ENCODE results near the gene NLRP11.

The NLRP11 gene

DNA sequence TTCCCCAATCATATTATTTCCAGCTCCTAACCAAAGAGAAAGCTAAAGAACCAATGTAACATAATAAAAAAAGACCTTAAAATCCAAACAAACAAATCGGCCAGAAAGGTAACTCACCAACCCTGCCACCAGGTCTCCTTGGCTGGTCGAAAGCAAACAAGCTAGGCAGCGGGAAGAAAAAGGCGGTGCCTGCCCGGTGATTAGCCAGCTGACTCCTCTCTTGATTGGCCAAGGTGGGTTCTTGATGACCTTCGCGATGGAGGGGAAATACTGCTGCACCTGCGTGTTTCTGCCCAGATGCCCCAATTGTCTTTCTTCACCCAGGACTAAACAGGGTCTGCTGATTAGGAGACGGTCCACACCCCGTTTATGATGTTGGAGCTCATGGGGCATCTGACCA is at the start of gene NLRP11:
NLRP11 (minus strand) TSS at position 154 of the 400 bp plus-strand sequence. CDS start 13,825 bp downstream, outside the sequence.
- no peak for DNase-seq

DNA sequence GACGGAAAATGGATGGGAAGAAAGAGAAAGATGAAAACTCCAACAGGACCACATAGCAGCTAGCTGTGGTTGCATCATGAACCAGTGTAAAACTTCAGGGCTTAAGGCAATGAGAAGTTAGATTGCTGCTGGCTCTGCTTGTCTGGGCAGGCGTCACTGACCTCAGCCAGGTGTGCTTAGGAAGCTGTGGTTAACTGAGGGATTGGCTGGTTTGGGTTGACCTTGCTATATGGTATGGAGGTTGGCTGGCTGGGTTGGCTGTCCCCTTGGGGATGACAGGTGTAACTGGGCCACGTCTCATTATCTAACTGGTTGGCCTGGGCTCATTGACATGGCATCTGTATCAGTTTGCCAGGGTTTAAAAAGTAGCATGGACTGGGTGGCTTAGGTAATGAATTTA is 45.4 kb upstream of the NLRP11 start:
- no peak for DNase-seq

DNA sequence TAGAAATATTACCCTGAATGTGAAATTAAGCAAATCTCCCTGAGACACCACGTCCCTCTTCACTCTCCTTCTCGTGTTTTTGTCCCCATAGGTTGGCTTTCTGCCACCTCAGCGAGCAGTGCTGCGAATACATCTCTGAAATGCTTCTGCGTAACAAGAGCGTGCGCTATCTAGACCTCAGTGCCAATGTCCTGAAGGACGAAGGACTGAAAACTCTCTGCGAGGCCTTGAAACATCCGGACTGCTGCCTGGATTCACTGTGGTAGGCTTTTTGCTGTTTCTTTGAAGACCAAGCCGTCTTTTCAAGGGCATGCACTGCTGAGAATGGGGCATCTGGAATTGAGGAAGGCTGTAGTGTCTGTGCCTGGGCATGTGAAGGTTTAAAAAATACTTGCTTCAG is 38.9 kb upstream of the NLRP11 start:
- no peak for DNase-seq

DNA sequence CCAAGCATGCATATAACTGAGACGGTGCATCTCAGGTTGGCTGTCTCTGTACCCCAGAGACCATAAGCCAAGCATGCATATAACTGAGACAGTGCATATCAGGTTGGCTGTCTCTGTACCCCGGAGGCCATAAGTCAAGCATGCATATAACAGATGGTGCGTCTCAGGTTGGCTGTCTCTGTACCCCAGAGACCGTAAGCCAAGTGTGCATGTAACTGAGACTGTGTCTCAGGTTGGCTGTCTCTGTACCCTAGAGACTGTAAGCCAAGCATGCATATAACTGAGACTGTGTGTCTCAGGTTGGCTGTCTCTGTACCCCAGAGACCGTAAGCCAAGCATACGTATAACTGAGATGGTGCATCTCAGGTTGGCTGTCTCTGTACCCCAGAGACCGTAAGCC is 35.3 kb upstream of the NLRP11 start:
- no peak for DNase-seq

DNA sequence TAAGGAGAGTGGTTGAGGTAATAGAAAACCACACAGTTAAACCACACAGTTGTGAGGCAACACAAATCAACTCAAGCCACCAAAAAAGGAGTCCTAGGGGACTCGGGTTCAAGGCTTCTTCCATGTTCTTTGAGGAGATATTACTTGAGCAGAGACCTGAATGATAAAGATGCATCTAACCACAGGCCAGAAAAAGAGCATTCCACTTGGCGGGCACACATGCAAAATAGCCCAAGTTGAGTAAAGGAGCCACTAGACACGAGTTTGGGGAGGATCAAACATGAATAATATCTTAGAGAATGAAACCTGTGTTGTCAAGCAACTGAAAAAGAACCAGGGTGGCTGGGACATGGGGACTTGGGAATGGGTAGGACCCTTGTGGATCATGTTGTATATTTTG is 34.7 kb upstream of the NLRP11 start:
- no peak for DNase-seq

DNA sequence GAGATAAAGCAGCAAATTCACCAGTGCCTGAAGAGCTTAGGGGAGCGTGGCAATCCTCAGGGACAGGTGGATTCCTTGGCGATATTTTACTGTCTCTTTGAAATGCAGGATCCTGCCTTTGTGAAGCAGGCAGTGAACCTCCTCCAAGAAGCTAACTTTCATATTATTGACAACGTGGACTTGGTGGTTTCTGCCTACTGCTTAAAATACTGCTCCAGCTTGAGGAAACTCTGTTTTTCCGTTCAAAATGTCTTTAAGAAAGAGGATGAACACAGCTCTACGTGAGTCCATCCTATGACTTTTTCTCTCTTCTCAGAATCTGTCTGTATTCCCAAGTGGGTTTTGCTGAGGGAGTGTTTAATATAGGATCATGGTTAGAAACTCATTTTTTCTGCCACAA is 27.2 kb upstream of the NLRP11 start:
- no peak for DNase-seq

DNA sequence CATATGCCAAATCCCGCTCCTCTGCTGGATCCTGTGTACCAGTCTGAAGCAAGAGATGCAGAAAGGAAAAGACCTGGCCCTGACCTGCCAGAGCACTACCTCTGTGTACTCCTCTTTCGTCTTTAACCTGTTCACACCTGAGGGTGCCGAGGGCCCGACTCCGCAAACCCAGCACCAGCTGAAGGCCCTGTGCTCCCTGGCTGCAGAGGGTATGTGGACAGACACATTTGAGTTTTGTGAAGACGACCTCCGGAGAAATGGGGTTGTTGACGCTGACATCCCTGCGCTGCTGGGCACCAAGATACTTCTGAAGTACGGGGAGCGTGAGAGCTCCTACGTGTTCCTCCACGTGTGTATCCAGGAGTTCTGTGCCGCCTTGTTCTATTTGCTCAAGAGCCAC is 26.6 kb upstream of the NLRP11 start:
- no peak for DNase-seq

DNA sequence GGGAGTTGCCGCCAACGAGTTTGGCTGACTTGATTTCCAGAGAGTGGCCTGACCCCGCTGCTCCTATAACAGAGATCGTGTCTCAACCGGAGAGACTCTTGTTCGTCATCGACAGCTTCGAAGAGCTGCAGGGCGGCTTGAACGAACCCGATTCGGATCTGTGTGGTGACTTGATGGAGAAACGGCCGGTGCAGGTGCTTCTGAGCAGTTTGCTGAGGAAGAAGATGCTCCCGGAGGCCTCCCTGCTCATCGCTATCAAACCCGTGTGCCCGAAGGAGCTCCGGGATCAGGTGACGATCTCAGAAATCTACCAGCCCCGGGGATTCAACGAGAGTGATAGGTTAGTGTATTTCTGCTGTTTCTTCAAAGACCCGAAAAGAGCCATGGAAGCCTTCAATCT is 26.2 kb upstream of the NLRP11 start:
- no peak for DNase-seq

DNA sequence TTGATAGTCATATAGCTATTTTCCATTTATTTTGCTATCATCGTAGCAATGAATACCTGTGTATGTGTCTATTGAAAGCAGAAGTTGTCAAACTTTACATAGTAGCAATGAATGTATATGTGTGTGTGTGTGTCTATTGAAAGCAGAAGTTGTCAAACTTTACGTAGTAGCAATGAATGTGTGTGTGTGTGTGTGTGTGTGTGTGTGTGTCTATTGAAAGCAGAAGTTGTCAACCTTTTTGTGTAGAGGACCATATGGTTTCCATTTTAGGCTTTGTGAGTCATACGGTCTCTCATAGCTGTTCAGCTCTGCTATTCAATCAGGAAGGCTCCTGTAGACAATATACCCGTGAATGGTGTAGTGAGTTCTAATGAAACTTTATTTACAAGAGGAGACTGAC is 25.4 kb upstream of the NLRP11 start:
- DNase-seq = peak in 1 of 2 donors; percentile 23

DNA sequence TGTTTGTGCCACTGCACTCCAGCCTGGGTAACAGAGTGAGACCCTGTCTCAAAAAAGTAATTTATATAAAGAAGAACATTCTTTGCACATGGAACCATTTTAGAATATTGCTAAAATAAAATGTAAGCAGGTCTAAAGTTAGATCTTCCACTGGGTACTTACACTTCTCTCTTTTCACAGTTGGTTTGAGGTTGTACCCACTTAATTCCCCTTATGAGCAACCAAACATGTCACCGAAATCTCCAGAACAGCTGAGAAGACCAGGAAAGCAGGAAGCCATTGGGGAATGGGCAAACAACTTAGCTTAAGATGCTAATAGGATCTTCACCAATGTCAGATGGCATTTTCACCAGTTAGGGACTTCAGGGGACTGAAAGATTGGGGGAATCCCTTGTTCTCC is 23.4 kb upstream of the NLRP11 start:
- DNase-seq = no peak

DNA sequence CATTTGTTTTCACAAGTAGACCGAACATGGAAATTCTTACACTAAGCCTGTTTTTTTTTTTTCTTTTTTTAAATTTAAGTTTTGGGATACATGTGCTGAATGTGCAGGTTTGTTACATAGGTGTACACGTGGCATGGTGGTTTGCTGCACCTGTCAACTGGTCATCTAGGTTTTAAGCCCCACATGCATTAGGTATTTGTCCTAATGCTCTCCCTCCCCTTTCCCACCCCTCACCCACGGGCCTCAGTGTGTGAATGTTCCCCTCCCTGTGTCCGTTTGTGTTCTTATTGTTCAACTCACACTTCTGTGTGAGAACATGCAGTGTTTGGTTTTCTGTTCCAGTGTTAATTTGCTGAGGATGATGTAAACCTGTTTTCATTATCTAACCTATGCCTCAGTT is 7.1 kb upstream of the NLRP11 start:
- no peak for DNase-seq

DNA sequence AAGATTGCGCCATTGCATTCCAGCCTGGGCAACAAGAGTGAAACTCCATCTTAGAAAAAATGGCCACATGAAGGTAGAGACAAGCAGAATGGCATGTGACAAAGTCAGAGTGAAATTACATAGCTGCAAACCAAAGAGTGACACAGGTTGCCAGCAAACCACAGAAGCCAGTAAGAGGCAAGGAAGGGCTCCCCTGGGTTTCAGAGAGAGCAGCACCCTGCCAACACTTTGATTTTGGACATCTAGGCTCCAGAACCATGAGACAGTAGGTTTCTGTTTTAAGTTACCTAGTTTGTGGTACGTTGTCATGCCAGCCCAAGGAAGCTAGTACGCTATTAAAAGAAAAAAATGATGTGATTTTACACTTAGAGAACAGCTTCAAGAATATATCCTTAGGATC is 6.5 kb upstream of the NLRP11 start:
- no peak for DNase-seq

DNA sequence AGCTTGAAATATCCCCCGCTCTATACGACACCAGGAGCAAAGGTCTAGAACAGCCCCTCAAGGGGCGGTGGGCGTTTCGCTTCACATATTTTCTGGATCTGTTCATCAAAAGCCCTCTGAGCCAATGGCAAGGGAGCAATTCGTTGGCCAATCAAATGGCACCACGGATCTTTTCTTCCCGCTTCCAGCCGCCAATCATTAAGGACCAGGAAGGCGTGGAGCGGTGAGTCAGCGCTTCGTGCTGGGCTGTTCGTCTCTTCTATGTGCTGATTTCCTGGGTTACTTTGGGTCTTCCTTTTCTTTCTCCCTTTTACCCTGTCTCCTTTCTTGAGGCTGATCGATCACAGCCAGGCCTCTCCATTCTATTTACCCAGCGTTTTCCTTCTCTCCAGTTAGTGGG is 4.5 kb upstream of the NLRP11 start, which contains the start of gene NLRP4:
NLRP4 (plus strand) TSS at position 201 of the 400 bp plus-strand sequence. CDS start 15,541 bp downstream, outside the sequence.
- DNase-seq = no peak

DNA sequence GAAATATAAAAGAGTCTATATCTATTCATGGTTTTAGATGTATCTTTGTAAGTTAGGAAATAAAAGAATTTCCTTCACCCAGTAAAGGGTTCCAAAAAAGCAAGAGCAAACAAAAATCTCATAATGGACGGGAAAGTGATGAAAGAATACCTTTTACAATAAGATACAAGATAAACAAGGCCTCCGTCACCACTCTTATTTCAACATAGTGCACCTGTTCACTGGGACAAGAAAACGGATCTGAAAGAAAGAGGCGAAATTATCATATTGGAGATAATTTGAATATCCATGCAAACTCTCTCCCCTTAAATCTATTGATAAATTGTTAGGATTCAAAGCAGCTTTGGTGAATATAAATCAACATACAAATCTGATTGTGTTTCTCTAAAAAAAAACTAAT is 877 bp upstream of the NLRP11 start:
- no peak for DNase-seq

DNA sequence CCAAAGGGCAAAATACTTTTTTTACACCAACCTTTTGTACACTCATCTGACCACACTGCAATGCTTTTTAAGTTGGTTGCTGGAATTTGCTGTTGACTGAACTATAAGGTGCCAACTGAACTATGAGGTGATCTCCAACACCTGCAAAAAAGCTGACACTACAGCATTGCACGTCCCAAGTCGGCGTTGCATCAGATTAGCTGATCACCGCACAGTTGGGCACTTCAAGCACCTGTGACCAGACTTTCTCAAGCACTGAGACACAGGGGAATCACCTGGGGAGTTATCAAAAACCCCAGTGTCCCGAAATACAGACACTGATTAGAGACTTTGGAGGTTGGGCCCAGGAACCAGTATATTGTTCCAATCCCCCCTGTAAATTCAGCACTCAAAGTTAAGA is 1.1 kb downstream of the NLRP11 start:
- DNase-seq = no peak

DNA sequence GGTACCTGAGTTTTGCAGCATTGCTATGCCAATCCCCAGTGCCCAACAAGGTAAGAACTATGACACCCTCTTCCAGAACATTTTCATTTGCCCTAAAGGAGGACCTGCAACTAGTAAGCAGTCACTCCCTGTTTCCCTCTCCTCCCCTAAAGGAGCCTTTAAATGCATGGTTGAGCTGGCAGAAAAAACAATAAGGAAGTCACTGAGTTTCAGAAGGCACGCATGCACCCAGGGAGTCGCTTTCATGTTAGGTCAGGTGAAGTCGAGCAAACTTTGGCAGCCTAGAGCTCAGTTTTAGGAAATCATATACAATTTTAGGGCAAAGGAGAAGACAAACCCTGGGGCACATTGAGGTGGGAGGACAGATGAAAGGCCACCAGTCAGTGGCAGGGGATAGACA is 11.8 kb downstream of the NLRP11 start:
- DNase-seq = no peak

DNA sequence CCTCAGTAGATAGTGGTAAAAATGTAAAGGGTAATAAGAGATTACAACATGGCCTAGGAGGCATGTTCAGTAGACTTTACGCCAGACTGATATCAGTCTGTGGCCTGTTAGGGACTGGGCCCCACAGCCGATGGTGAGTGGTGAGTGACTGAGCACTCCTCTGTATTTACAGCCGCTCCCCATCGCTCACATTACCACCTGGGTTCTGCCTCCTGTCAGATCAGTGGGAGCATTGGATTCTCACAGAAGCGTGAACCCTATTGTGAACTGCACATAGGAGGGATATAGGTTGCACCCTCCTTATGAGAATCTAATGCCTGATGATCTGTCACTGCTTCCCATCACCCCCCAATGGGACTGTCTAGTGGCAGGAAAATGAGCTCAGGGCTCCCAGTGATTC is 17.9 kb downstream of the NLRP11 start:
- no peak for DNase-seq

DNA sequence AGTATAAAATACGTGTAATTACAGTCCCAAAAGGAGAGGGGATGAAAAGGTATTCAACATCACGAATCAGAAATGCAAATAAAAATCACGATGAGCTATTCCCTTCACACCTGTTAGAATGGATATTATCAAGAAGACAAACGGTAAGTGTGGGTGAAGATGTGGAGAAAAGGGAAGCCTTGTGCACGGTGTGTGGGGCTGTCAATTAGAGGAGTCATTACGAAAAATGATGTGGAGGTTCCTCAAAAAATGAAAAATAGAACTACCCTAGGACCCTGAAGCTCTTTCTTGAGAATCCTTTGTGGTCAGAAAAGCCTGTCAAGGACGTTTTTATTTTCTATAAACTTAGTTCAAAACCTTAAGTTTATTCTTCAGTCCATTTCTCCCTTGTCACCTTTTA is 19.4 kb downstream of the NLRP11 start:
- DNase-seq = no peak

DNA sequence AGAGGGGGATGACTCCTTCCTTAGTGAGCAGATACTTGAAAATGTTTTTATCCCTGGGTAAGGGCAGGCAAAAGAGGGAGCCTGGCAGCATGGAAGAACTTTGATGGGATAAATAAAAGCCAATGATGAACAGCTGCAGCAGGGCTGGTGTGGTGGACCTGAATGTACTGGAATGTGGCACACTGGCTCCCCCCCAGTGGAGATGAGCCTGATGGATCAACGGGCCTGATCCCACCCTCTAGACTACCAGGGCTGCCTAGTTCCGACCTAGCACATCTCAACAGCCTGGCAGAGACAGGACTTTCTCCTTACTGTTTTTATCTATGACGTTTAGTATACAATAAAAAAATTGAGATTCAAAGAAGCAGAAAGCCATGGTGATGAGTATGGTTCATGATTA is 20.5 kb downstream of the NLRP11 start:
- DNase-seq = no peak

DNA sequence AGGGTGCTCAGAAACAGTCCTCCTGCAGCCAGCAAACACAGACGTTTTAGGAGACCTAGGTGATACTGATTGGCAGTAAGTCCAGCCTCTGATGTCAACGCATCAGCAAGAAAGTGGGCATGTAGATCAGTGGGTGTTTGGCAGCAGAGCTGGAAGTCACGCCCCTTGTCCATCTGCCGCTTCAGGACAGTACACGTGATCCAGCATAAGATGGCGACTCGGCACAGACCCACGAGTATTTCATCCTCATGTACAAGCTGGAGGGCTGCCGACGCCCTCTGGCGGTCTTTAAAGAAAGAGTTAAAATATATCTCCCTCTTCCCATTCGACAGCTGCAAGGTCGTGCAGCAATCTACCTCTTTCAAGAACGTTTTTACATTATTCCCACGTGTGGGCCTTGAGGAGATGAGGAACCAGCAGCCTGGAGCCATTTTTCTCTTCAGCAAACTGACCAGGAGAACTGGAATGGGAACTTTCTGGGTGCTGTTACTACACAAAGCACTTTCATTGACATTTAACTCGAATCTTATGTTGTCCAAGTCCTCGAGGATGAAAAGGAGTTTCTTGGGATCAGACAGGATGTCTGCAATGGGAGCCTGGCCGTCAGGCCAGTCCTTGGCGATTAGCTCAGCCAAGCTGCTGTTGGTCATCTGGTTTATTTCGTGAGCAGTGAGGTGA is 22.3 kb downstream of the NLRP11 start:
- DNase-seq = peak; percentile 32 to 60

DNA sequence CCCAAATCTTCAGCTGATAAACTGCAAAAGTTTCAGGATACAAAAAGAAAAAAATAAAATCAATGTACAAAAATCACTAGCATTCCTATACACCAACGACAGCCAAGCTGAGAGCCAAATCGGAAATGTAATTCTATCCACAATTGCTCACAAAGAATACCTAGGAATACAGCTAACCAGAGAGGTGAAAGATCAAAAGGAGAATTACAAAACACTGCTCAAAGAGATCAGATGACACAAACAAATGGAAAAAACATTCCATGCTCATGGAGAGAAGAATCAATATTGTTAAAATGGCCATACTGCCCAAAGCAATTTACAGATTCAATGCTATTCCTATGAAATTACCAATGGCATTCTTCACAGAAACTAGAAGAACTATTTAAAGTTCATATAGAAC is 29.5 kb downstream of the NLRP11 start:
- DNase-seq = no peak

DNA sequence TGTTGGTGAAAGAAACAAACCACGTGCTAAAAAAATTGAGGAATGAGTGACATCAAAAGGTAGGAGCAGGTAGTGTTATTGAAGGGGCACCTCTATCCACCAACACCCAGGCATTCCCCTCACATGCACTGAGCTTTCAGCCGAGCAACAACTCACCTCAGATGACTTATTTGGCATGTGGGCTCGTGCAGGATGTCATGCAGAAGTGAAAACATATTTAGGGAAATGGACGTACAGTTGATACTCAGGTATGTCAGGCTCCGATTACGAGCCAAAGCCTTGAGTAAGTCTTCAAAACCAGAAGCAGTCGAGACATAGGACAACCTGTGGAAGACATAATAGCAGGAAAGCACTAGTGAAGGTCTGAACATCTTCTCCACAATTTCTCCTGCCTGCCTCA is 30.4 kb downstream of the NLRP11 start:
- DNase-seq = no peak

DNA sequence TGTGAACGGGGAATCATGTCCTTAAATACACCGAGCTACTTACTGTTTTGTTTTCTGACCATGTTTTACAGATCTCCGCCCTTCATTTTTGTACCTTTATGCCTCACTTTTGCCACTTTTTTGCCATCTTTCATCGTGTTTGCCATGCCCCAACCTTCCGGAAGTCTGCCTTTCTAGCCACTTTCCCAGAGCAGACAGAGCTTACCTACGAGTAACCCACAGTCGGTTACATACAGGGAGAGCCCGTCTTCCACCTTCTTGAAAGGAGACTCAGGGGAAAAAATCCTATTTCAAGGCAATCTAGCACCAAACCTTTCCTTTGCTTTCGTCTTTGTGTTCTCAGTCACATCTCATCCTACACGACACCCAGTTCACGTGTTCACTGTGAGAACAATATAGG is 36.8 kb downstream of the NLRP11 start:
- no peak for DNase-seq

DNA sequence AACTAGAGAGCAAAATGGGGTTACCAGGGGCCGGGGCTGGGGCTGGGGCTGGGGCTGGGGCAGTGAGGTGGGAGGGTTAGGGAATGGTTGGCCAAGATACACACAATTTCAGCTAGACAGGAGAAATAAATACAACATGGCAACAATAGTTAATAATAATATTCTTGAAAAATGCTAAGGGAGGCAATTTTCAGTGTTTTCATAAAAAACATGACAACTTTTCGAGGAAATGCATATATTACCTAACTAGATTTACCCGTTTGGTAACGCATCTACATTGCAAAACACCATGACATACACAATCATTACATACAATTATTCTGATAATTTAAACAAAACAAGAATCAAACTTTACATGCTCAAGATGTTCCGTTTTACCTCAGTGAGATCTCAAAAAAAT is 50.7 kb downstream of the NLRP11 start:
- no peak for DNase-seq

DNA sequence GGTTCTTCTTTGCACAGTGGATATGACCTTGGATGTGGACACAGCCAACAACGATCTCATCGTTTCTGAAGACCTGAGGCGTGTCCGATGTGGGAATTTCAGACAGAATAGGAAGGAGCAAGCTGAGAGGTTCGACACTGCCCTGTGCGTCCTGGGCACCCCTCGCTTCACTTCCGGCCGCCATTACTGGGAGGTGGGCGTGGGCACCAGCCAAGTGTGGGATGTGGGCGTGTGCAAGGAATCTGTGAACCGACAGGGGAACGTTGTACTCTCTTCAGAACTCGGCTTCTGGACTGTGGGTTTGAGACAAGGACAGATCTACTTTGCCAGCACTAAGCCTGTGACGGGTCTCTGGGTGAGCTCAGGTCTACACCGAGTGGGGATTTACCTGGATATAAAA is 53.5 kb downstream of the NLRP11 start:
- DNase-seq = no peak

DNA sequence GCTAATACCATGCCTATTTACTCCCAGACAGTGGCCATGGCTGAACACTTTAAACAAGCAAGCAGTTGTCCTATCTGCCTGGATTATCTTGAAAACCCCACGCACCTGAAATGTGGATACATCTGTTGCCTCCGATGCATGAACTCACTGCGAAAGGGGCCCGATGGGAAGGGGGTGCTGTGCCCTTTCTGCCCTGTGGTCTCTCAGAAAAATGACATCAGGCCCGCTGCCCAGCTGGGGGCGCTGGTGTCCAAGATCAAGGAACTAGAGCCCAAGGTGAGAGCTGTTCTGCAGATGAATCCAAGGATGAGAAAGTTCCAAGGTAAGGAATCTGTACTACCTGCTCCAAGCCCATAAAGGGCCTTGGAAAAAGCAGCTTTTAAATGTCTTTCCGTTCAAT is 54.3 kb downstream of the NLRP11 start:
- no peak for DNase-seq

Measured in CD4-positive, alpha-beta T cell treated with Interleukin-4 for 1 hour (primary cell).